HG02588 (cell line): Measurements from ENCODE around the gene DNAJC15.

Experiments used
- ATAC-seq: cut with Tn5 transposase; IDR thresholded peaks from one replicate; pipeline ENCODE4 v1.9.1; 2021; ENCODE audit warnings: mild to moderate bottlenecking, moderate library complexity; ENCODE audit not compliant: unreplicated experiment

DNAJC15 gene

DNA sequence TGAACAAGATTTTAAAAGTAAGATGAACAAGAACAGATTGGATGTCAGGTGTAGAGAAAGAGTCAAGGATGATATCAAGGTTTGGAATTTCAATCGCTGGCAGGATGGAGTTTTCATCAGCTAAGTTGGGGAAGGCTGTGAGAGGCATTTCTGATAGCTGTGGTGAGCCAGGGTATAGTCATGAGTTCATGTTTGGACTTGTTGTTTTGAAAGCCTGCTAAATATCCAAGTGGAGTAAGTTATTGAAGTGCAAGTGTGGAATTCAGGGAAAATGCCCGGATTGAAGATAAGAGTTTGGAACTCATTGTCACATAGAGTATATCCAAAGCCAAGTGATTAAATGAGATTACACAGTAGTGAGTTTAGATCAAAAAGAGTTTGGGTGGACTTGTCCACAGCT, 20.4 kb upstream of the DNAJC15 start:
- ATAC-seq = no peak

DNA sequence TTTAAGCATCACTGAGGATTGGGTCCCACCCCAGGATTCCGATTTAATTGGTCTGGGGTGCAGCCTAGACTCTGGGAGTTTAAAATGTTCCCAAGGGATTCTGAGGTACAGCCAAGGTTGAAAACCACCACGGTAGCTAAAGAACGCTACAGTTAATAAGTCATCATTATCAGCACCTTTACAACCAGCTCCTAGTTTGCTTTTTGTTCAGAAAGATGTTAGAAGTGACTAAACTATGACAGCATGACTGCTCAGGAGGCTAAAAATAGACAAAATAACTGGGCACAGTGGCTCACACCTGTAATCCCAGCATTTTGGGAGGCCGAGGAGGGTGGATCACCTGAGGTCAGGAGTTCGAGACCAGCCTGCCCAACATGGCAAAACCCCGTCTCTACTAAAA, 19.7 kb upstream of the DNAJC15 start:
- no peak for ATAC-seq

DNA sequence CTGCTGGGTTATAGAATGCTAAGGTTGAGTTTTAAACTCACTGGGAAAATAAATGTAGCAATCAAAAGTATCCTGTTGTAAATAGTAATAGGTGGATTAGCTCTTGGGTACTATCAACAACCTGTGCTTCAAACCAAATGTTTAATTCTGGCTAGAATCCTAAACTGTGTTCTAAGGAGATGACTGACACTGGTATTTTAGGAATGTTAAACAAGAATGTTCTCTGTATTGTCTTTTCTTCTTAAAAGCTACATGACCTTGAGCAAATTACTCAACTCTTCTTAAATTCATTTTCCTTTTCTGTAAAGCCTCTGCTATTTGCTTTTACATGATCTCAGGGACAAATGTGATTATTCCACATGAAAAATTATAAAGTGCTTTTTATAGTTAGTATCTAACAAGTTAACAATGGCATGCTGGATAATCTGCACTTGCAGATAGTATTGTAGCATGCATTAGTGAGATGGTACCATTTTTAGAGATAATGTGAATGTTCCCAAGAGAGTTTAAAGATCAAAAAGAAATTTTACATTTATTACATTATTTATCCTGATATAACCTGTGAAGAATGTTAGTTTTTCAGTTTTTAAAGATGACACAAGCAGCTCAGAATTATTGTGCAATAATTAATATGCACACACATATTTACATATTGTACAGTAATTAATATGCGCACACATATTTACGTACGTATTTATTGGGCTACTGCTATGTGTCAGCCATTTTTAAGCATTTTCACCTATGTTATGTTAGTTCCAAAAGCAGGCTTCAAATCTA, 17.7 kb upstream of the DNAJC15 start:
- ATAC-seq = no peak

DNA sequence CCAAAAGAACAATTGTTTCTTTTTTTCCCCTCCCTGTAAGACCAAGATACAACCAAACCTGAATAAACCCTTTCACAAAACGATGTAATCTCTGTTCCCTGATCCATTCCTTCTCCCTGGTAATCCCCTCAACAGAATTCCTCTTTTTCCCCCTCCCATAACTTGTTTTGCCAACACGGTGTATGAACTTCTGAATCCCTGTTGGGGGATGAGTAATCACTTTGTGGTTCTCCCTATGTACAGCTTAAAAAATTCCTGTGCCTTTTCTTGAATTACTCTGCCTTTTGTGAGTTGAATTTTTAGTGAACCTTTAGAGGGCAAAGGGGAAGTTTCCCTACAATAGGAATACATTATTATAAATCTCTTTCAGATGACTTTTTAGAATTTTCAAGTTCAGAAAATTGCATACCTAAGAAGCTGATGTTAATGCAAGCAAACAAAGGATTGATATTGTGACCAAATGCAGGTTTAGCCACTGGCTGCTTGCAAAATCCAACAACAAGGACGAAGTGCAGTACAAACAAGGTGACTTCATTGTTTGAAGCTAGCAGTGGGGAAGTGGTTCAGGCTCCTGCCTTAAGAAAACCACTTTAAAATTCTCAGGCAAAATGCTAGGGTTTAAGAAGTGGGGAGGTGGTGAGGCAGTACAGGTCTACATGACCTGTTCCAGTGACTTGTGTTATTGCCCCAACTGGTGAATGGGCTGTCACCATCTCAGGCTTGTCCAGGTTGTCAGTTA, 16.3 kb upstream of the DNAJC15 start:
- no peak for ATAC-seq

DNA sequence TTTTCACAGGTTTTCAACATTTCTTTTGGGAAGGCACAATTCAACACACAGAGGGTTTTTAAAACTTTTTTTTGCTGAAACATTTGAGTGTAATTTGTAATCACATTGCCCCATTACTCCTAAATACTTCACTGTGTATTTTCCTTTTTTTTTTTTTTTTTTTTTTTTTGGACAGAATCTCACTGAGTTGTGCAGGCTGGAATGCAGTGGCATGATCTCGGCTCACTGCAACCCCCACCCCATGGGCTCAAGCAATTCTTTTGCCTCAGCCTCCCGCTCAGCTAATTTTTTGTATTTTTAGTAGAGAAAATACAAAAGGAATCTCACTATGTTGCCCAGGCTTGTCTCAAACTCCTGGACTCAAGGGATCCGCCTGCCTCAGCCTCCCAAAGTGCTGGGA, 14.8 kb upstream of the DNAJC15 start:
- no peak for ATAC-seq

DNA sequence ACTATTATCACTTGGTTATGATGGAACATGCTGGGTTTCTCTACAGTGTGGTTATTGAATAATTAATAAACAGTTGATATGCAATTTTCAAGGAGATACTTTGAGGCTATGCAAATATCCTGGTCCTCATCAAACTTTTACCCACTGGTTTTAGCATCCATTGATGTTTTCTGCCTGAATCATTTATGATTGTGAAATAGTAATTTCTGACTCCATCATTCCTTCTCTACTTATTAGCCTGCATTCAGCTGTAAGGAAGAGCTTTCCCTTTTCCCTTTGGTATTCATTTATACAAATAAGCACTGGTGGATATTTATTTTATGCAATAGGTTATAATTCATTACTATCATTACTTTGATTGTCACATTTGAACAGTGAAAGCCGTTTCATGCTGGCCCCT, 13.9 kb upstream of the DNAJC15 start:
- no peak for ATAC-seq

DNA sequence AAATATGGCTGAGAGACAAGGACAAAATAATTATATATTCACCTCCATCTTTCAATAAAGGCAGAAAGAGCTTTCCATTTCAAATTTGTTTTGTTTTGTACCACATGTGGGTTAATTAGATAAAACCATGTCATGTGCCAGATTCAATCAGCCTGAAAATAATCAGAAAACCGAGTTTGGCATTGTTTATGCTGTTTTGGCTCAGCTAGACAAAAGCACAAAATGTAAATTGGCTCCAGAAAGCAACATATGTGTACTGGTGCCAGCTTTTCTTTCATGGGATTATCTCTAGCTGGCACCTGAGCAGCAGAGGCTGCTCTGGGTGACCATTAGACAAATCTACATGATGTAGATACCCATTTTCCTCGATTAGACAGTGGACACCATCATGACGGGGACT, 9.2 kb upstream of the DNAJC15 start:
- no peak for ATAC-seq

DNA sequence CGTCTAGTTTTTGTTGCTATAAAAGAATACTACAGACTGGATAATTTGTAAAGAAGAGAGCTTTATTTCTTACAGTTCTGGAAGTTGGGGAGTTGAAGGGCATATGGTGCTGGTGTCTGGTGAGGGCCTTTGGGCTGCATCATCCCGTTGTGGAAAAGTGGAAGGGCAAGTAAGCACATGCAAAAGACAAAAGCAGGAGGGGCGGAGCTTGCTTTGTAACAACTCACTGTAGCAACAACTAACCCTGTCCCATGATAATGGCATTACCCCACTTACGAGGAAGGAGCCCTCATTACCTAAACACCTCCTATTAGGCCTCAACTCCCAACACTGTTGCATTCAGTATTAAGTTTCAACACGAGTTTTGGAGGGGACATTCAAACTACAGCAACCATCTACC, 7.2 kb upstream of the DNAJC15 start:
- no peak for ATAC-seq

DNA sequence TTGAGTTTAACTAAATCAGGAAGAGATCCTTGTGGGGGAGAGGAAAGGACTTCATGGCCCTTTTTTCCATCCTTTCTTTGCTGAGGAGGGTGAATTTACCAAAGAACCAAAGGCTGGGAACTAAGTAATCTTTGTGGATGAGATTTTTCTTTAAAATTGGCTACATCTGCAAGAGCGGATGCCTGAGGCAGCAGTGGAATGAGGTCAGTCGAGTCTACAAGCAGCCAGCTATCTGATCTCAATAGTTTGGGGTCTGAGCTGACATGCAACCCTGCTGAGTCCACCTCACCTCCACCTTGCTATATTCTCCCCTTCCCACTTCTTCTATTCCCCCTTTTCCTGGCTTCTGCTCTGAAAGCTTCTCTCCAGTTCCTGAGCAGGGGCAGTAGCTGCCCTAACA, 3.6 kb upstream of the DNAJC15 start:
- ATAC-seq = no peak

DNA sequence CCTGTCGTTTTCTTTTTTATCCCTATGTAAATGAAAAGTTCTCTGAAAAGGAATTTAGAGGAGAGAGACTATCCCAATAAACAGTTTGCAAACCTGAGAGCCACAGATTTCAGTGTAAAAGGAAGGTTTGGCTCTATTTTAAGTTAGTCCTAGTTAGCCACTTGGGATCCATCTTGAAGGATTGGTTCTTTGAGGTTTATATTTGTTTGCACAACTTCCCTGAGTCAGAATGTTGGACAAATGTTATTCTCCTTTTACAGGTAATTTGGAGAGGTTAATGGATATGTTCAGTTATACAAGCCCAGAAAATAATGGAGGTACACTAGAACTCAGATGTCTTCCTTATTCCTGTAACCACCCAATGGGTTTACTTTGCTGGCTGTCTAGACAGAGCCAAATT, 2.6 kb upstream of the DNAJC15 start:
- ATAC-seq = no peak

DNA sequence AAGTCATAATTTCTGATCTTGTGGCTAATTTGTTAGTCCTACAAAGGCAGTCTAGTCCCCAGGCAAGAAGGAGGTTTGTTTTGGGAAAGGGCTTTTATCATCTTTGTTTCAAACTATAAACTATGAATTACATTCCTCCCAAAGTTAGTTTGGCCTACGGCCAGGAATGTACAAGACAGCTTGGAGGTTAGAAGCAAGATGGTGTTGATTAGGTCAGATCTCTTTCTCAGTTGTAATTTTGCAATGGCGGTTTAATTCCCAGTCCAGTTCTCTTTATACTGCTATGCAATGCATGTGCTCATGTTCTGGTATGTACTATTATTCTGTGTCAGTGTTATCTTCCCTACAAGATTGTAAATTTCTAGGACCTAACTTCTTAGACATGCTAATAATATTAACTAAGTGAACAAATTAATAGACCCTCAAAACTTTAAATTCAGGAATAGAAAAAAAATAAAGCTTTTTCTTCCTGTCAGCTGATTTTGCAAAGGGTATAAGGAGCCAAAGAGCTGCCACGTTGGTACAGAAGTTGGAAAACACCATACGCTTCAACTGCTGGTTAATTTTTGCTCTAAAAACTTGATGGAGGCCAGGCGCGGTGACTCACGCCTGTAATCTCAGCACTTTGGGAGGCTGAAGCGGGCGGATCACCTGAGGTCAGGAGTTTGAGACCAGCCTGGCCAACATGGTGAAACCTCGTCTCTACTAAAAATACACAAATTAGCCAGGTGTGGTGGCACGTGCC, 1.3 kb upstream of the DNAJC15 start:
- no peak for ATAC-seq

DNA sequence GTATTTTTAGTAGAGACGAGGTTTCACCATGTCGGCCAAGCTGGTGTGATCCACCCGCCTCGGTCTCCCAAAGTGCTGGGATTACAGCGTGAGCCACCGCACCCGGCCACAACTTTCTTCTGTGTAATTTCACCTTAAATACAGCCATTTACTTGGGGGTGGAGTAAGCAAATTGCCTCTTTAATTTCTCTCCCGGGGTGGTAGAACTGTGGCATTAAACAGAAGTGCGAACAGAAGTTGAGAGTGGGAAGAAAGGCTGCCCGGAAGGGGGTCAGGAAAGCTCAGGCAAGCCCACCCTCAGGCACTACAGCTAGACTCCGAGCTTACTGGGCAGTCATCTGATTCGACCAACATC, 475 bp upstream of the DNAJC15 start:
- no peak for ATAC-seq

DNA sequence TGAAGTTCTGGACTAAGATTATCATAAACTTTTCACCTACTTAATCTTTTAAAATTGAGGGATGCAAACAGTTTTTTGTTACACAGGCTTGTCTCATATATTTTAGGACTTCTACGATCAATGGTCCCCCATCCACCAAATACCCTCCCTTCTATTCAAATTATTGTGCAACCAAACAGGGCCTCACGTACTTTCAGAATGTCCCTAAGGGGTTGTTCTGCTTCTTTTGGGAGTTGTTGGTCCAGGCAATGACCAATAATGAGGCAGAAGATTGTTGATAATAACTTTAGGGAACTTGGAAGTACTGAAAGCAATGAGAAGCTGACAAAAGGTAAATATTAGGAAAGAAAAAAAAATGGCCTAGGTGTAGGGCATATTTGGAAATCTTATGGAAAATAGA, 2.9 kb downstream of the DNAJC15 start:
- no peak for ATAC-seq

DNA sequence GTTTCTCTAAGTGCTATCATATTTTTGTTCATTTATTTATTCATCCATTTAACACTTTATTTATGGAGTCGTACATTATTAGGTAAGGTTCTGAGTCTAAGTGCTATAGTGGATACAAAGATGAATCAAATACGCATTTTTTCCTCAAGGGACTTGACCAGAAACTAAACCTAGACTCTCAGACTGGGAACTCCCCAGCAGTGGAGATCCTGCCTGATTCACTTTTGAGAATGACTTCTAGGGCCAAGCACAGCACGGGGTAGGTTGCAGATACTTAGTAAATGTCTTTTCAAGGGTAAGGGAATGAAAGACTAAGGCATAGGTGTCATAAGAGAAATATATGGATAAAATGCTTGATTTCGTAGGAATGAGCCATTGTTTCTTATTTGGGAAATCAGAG, 7.2 kb downstream of the DNAJC15 start:
- no peak for ATAC-seq

DNA sequence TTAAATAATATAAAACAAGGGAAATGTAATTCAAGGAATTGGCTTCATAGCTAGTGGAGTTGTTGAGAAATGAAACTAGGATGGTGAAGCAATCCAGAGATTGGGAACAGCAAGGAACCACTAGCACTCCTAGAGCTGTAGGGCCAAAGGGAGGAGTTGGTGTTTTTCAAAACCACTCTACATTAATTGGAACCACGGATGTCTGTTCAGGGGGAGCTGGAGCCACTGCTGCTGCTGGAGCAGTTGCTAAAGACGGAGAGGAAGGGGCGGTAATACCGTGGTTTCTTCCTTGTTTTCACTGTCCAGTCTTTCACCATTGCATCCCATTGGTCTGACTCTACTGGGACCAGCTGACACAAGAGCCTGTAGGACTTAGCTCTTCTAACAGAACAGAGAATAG, 8.5 kb downstream of the DNAJC15 start:
- ATAC-seq = no peak

DNA sequence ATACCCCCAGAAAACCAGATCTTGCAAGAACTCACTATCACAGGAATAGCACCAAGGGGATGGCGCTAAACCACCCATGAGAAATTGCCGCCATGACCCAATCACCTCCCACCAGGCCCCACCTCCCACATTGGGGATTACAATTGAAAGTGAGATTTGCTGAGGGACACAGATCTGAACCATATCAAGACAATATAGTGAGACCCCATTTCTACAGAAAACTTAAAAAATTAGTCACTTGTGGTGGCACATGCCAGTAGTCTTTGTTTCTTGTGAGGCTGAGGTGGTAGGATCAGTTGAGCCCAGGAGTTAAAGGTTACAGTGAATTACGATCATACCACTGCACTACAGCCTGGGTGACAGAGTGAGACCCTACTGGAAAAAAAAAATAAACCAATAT, 9.7 kb downstream of the DNAJC15 start:
- ATAC-seq = no peak

DNA sequence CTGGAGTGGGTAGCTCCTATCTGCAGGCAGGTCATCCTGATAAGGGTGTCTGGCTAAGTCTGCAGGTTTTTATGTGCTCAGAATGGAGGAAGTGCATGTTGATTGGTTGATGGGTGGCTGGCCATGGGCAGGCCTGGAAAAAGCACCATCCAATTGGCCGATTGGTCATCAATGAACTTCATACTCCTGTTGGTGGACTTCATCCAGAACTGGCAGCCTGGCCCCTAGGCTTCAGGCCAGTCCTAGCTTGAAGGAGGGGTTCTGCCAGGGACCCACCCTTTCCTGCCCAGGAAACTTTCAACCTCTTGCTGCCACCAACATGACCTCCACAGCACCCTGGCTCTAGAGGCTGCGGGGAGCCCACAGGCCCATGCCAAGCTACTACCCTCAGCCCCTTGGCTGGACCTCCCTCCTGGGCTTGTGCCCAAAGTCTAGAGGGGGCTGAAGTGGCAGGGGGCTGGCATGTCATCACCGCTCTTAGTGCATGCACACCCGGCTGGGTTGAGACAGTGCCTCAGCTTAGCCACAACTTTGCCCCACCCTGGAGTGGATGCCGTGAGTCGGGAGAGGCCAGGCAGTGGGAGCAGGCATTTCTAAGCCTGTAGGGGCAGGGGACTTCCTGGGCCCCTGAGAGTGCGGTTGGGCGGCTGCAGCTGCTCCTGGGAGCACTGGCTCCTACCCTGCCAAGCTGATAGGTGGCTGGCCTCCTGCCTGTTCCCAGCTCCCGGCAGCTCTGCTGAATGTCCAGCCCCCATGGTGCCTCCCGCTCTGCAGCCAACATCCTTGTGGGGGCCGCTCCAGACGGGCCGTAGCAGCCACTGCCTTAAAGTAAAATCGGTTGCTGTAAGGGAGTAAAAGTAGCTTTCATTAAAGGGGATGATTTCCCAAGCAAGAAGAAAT, 13.2 kb downstream of the DNAJC15 start:
- no peak for ATAC-seq

DNA sequence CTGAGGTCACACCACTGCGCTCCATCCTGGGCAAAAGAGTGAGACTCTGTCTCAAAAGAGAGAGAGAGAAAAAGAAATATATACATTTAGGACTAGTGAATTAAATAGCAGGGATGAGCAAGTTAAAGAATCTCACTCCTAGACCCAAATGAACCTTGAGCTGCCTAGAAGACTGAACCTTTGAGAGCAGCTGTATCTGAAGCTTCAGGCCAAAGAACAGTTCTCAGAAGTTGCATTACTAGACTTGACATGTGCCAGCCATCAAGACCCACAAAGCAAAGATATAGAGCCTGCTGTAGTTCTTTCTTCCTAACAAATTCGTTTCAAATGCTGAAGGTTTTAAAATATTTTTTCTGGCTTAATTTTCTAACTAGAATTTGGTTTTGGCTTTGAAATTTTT, 16.6 kb downstream of the DNAJC15 start:
- ATAC-seq = no peak

DNA sequence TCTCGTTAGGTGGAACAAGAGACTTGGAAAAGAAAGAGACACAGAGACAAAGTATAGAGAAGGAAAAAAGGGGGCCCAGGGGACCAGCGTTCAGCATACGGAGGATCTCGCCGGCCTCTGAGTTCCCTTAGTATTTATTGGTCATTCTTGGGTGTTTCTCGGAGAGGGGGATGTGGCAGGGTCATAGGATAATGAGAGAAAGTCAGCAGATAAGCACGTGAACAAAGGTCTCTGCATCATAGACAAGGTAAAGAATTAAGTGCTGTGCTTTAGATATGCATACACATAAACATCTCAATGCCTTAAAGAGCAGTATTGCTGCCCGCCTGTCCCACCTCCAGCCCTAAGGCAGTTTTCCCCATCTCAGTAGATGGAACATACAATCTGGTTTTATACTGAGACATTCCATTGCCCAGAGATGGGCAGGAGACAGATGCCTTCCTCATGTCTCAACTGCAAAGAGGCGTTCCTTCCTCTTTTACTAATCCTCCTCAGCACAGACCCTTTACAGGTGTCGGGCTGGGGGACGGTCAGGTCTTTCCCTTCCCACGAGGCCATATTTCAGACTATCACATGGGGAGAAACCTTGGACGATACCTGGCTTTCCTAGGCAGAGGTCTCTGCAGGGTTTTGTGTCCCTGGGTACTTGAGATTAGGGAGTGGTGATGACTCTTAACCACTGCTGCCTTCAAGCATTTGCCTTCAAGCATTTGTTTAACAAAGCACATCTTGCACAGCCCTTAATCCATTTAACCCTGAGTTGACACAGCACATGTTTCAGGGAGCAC, 17.4 kb downstream of the DNAJC15 start:
- ATAC-seq = peak; percentile 12

DNA sequence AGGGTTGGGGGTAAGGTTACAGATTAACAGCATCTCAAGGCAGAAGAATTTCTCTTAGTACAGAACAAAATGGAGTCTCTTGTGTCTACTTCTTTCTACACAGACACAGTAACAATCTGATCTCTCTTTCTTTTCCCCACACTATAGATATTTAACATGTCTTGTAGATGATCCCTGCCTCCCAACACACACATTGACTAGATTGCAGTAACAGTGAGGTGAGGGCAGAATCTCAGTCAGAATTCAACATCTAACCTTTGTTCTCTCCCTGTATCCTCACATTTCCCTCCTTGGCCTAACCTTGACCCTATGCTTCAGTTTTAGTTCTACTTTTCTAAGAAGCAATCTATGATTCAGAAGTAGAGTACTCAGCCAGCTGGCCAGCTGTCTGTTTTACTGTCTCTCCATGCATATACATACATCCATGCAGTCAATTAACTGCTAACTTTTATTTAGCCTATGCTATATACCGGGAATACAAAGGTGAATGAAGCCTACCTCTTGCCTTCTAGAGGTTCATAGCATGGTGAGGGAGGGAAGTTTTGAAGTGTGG, 18.1 kb downstream of the DNAJC15 start:
- peak; percentile 70 for ATAC-seq
